ENCODE measurements around the gene RIPK4.

DNA sequence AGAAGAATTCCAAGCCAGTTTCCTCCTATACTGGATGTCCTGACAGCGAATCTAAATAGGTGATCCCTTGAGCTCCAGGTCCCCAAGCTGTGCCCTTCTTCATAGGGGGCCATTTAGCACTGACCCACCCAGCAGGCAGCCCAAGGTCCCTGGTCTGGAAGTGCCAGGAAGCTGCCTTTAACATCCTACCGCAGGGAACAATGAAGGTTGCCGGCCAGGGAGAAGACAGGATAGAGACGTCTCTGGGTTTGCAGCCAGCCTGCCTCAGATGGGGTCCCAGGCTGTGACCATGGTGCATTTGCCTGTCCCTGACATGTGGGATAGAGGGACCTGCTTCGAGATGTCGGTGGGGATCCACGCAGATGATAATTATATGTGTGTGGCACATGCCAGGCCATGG, 2.7 kb upstream of the RIPK4 start:
- TF ChIP-seq, protein P1, sequence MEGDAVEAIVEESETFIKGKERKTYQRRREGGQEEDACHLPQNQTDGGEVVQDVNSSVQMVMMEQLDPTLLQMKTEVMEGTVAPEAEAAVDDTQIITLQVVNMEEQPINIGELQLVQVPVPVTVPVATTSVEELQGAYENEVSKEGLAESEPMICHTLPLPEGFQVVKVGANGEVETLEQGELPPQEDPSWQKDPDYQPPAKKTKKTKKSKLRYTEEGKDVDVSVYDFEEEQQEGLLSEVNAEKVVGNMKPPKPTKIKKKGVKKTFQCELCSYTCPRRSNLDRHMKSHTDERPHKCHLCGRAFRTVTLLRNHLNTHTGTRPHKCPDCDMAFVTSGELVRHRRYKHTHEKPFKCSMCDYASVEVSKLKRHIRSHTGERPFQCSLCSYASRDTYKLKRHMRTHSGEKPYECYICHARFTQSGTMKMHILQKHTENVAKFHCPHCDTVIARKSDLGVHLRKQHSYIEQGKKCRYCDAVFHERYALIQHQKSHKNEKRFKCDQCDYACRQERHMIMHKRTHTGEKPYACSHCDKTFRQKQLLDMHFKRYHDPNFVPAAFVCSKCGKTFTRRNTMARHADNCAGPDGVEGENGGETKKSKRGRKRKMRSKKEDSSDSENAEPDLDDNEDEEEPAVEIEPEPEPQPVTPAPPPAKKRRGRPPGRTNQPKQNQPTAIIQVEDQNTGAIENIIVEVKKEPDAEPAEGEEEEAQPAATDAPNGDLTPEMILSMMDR (IDR thresholded peaks at IDR 0.05) = no peak
- TF ChIP-seq JUN (CRISPR knock-in tag; IDR thresholded peaks at IDR 0.05) (no peak), ZBTB21 (CRISPR knock-in tag; IDR thresholded peaks at IDR 0.05; ENCODE audit: borderline replicate concordance) (no peak), TCF7 (CRISPR knock-in tag; IDR thresholded peaks at IDR 0.05; ENCODE audit: low read depth) (no peak), FOXK1 (CRISPR knock-in tag; IDR thresholded peaks at IDR 0.05) (no peak), CREB1 (CRISPR knock-in tag; IDR thresholded peaks at IDR 0.05) (no peak), ZNF232 (CRISPR knock-in tag; IDR thresholded peaks at IDR 0.05) (no peak), KAT7 (CRISPR knock-in tag; IDR thresholded peaks at IDR 0.05; ENCODE audit: borderline replicate concordance) (no peak)
- TF ChIP-seq, protein P2, sequence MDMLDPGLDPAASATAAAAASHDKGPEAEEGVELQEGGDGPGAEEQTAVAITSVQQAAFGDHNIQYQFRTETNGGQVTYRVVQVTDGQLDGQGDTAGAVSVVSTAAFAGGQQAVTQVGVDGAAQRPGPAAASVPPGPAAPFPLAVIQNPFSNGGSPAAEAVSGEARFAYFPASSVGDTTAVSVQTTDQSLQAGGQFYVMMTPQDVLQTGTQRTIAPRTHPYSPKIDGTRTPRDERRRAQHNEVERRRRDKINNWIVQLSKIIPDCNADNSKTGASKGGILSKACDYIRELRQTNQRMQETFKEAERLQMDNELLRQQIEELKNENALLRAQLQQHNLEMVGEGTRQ (CRISPR knock-in tag; IDR thresholded peaks at IDR 0.05) = no peak
- TF ChIP-seq, protein P3, sequence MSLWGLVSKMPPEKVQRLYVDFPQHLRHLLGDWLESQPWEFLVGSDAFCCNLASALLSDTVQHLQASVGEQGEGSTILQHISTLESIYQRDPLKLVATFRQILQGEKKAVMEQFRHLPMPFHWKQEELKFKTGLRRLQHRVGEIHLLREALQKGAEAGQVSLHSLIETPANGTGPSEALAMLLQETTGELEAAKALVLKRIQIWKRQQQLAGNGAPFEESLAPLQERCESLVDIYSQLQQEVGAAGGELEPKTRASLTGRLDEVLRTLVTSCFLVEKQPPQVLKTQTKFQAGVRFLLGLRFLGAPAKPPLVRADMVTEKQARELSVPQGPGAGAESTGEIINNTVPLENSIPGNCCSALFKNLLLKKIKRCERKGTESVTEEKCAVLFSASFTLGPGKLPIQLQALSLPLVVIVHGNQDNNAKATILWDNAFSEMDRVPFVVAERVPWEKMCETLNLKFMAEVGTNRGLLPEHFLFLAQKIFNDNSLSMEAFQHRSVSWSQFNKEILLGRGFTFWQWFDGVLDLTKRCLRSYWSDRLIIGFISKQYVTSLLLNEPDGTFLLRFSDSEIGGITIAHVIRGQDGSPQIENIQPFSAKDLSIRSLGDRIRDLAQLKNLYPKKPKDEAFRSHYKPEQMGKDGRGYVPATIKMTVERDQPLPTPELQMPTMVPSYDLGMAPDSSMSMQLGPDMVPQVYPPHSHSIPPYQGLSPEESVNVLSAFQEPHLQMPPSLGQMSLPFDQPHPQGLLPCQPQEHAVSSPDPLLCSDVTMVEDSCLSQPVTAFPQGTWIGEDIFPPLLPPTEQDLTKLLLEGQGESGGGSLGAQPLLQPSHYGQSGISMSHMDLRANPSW (CRISPR knock-in tag; conservative IDR thresholded peaks at IDR 0.05; ENCODE audit: low read depth) = no peak
